ENCODE results near the gene NUDT16L1. TPM values are rescaled to one million over a fixed set of nuclear protein-coding genes. Genes with fewer than 3 reads are reported as not detected.

NUDT16L1 gene
- total and polyA plus RNA-seq, 2 of the 8 experiments (the other 6 are each of a cell fraction or from before 2014, with no cell fraction given) = 34.8 to 77.3 TPM

- Histone ChIP-seq H3K36me3 (ENCODE audit: control insufficient read depth in 2 of 4, insufficient read depth in 4 of 4, low read length in 3 of 4) (peaks cover 0 to 15% (median 10%) of the 10 kb centered on the region in 4 experiments; a peak in 7 of 8 replicates), H4K91ac (replicated peaks; ENCODE audit: insufficient read length, low read length) (no peak overlapping the region), H3K18ac (ENCODE audit: extremely low read depth, low read length) (no peak overlapping the region), H3K56ac (replicated peaks; ENCODE audit: insufficient read length, low read depth, low read length) (no peak overlapping the region), H3K9me3 (ENCODE audit: insufficient read depth in 2 of 2, low read depth in 1 of 2, low read length in 1 of 2) (no peaks in the 10 kb centered on the region), H3K27ac (ENCODE audit: low read depth, low read length) (no peak overlapping the region), H2BK15ac (ENCODE audit: low read length) (no peak overlapping the region), H3K23ac (ENCODE audit: insufficient read length) (no peak overlapping the region), H2BK5ac (ENCODE audit: low read depth, low read length) (no peak overlapping the region), H2BK20ac (ENCODE audit: low read length) (no peak overlapping the region), H3K14ac (ENCODE audit: insufficient read length) (no peak overlapping the region), H4K20me1 (replicated peaks in 1 of 2; ENCODE audit: control insufficient read depth in 1 of 2, insufficient read depth in 2 of 2, low read length in 2 of 2) (peaks cover 4 to 10% of the 10 kb centered on the region in 2 experiments), H2AK5ac (ENCODE audit: low read depth, low read length) (no peak overlapping the region), H3K23me2 (ENCODE audit: low read depth, low read length) (no peaks in the 10 kb centered on the region), H2BK12ac (ENCODE audit: low read depth, low read length) (no peak overlapping the region), H3K9ac (replicated peaks in 1 of 4; ENCODE audit: extremely low read depth in 1 of 4, low read depth in 3 of 4, low read length in 3 of 4) (no peak overlapping the region; a peak in 1 of 7 replicates), H3K79me2 (ENCODE audit: control insufficient read depth in 1 of 2, insufficient read depth in 2 of 2, low read length in 2 of 2) (peaks cover 0 to 3% of the 10 kb centered on the region in 2 experiments; a peak in 1 of 4 replicates), H3K4me3 (ENCODE audit: extremely low read depth in 1 of 4, insufficient read depth in 2 of 4, low read depth in 3 of 4, low read length in 4 of 4) (no peak overlapping the region), H3K4me2 (ENCODE audit: insufficient read depth in 1 of 2, low read depth in 2 of 2, low read length in 2 of 2) (no peak overlapping the region), H2AFZ (ENCODE audit: low read length) (no peak overlapping the region), H4K5ac (ENCODE audit: insufficient read length, low read depth, low read length) (no peak overlapping the region), H4K8ac (ENCODE audit: extremely low read depth, insufficient read depth, low read length) (no peak overlapping the region), H3K79me1 (ENCODE audit: low read depth, low read length) (no peaks in the 10 kb centered on the region), H3K4ac (replicated peaks; ENCODE audit: insufficient read length, low read depth, low read length) (no peak overlapping the region), H3K4me1 (replicated peaks in 1 of 4; ENCODE audit: control insufficient read depth in 3 of 4, insufficient read depth in 4 of 4, low read length in 3 of 4) (peaks cover 0 to 2% (median 0%) of the 10 kb centered on the region in 4 experiments; a peak in 2 of 7 replicates), H2BK120ac (replicated peaks; ENCODE audit: low read depth, low read length) (no peak overlapping the region), H3K27me3 (replicated peaks in 1 of 4; ENCODE audit: control insufficient read depth in 3 of 4, extremely low read depth in 1 of 4, insufficient read depth in 3 of 4, low read length in 3 of 4) (no peaks in the 10 kb centered on the region)
- CTCF ChIA-PET (ENCODE audit: partially characterized antibody) = interaction anchor here (0.8 to 1.6 kb wide), 4 partner anchors 9 to 31 kb away, joined by 3 to 6 read pairs (median 4); partner anchors contain the start of gene MGRN1
- no peak for DNase-seq (ENCODE audit: low read depth in 1 of 2, low spot score in 2 of 2)
- POLR2A ChIA-PET (ENCODE audit: partially characterized antibody) = interaction anchor here (0.6 kb wide), 1 partner anchor 750 kb away, joined by 3 read pairs; no protein-coding TSS in a partner anchor
- TF ChIP-seq POLR2AphosphoS5 (IDR thresholded peaks at IDR 0.05; ENCODE audit: low read depth, low read length) (no peak), HDAC2 (IDR thresholded peaks at IDR 0.05; ENCODE audit: borderline replicate concordance in 1 of 2, low read depth in 2 of 2, low read length in 2 of 2) (no peak), KDM4A (IDR thresholded peaks at IDR 0.05; ENCODE audit: low read depth, low read length, severe bottlenecking) (no peak), SIRT6 (IDR thresholded peaks at IDR 0.05; ENCODE audit: low read length) (no peak), BRCA1 (IDR thresholded peaks at IDR 0.05; ENCODE audit: low read depth, low read length) (no peak), CEBPB (IDR thresholded peaks at IDR 0.05; ENCODE audit: low read depth, low read length) (no peak), TAF7 (optimal IDR thresholded peaks at IDR 0.05; ENCODE audit: borderline replicate concordance, low read depth, low read length) (no peak)
- no peak for FAIRE-seq
- 94% methylated on average over 9 of the region's 12 CpGs; no CpG with 5 or more reads in 1 of the 2 experiments for WGBS, 2 experiments (ENCODE audit: extremely low coverage in 1 of 2, insufficient coverage in 1 of 2, insufficient read length in 1 of 2, insufficient replicate concordance in 2 of 2, low coverage in 1 of 2, low lambda C conversion rate in 2 of 2, missing lambda C conversion rate in 1 of 2)
These were observed 38.3 kb upstream of the NUDT16L1 start for GRCh38 chr16:4654964-4655590.

Measured in H1 (cell line).